Measurements from ENCODE around the gene BCL10. TPM values are rescaled to one million over a fixed set of nuclear protein-coding genes. Genes with fewer than 3 reads are reported as not detected.
A peak's percentile ranks its signal among the peaks of the same experiment; 100 is the strongest.
"Not testable (repeated sequence)": the region's sequence is repeated elsewhere in the genome, so short reads cannot be mapped to it uniquely, and the experiment has no call there.

BCL10 gene
- total RNA-seq, 2 donors from 2014 or later, result 49.8 to 51.9 TPM

DNA sequence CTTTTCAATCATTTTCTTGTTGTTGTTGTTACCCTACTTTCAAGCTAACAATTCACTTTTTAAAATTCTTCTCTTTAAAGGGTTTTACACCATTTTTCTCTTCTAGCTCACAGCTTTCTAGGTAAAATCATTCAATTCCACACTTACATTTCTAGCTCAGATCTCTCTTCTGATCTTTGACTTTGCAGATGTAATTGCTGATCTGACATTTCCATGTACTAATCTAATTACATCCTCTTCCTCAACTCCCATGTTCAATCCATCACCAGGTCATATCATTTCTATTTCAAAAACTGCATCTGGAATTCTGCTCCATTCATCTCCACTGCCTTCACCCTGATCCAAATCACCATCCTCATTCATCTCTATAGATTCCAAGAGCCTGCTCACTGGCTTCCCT, 3.0 kb downstream of the BCL10 start:
- Mint-ChIP-seq H3K27me3 (no peaks in the 10 kb centered on the region), H3K36me3 (ENCODE audit: low read depth) (peaks cover 7% of the 10 kb centered on the region), H3K4me3 (peak overlapping the region; percentile 53), H3K27ac (peak overlapping the region; percentile 82), H3K4me1 (peaks cover 50% of the 10 kb centered on the region)
- no peak for DNase-seq
- ATAC-seq, result no peak
- H3K9me3 ChIP-seq (ENCODE audit: control insufficient read depth, low read length, poor library complexity, severe bottlenecking), result no peaks in the 10 kb centered on the region

DNA sequence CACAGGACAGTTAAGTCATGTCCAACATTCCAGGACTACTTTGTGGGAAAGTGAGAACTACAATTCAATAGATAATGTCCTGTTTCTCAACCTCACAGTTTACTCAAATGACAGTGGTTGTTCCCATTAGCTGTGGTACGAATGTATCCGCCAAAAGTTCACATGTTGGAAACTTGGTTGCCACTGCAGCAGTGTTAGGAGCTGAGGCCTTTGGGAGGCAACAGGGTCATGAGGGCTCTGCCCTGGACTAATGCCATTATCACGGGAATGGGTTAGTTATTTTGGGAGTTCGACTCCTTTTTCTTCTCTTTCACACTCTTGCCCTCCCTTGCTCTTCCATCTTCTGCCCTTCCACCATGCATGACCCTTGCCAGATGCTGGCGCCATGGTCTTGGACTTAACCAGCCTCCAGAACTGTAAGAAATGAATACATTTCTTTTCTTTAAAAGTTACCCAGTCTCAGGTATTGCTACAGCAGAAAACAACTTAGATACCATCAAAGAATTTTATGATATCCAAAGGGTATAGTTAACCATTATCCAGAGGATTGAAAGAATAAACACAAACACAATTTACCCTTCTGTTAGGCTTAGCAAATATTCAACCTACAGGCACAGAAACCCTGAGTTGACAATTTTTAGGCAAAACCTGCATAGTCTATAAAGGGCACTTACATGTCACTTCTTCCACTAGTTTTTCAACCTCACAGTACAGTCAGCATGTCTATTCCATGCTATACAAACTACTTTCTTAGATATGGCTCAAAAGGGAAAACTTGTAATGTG, 7.4 kb downstream of the BCL10 start:
- DNase-seq, result no peak
- Mint-ChIP-seq H3K27ac (peak overlapping the region; percentile 24), H3K36me3 (ENCODE audit: low read depth) (peaks cover 7% of the 10 kb centered on the region), H3K4me3 (no peak overlapping the region), H3K4me1 (peaks cover 34% of the 10 kb centered on the region), H3K27me3 (no peaks in the 10 kb centered on the region)
- ATAC-seq, result no peak
- H3K9me3 ChIP-seq (ENCODE audit: control insufficient read depth, low read length, poor library complexity, severe bottlenecking), result no peaks in the 10 kb centered on the region

DNA sequence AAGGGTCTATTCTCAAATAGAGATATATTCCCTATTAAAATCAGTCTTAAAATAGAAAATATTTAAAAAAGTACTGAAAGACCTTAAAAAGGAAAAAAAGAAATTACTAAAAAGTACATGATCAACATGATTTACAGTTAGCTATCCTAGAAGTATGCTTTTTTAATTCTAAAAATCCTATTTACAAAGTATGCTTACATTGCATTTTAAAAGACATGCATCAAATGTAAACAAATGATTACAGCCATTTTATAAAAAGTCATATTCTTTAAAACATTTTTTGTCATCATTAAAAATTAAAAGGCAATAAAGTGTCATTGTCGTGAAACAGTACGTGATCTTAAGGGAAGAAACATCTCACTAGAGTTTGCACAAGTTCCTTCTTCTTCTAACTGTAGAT, 9.1 kb downstream of the BCL10 start:
- Mint-ChIP-seq H3K4me1 (peaks cover 20% of the 10 kb centered on the region), H3K4me3 (no peak overlapping the region), H3K36me3 (ENCODE audit: low read depth) (peaks cover 2% of the 10 kb centered on the region), H3K27ac (no peak overlapping the region), H3K27me3 (no peaks in the 10 kb centered on the region)
- no peak for ATAC-seq
- no peaks in the 10 kb centered on the region for H3K9me3 ChIP-seq (ENCODE audit: control insufficient read depth, low read length, poor library complexity, severe bottlenecking)
- no peak for DNase-seq

DNA sequence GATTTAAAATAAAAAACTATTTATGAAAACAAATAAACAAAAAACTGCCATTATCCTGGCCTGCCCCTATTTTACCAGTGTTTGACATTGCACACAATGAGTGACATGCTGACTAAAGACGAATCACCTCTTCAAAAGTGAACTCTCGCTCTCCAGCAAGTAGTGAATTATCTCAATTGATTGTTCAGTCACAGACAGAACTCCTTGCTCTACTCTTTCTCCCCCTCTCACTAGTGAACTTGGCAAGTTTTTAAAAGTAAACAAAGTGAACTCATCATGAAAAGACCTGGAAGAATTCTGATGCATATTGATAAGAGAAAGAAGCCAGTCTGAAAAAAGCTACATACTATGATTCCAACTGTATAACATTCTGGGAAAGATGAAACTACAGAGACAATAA, 12.3 kb downstream of the BCL10 start:
- H3K9me3 ChIP-seq (ENCODE audit: control insufficient read depth, low read length, poor library complexity, severe bottlenecking), result no peaks in the 10 kb centered on the region
- Mint-ChIP-seq H3K4me3 (no peak overlapping the region), H3K27me3 (no peaks in the 10 kb centered on the region), H3K36me3 (ENCODE audit: low read depth) (peaks cover 2% of the 10 kb centered on the region), H3K4me1 (peaks cover 15% of the 10 kb centered on the region), H3K27ac (peak overlapping the region; percentile 41)
- ATAC-seq, result no peak
- no peak for DNase-seq

DNA sequence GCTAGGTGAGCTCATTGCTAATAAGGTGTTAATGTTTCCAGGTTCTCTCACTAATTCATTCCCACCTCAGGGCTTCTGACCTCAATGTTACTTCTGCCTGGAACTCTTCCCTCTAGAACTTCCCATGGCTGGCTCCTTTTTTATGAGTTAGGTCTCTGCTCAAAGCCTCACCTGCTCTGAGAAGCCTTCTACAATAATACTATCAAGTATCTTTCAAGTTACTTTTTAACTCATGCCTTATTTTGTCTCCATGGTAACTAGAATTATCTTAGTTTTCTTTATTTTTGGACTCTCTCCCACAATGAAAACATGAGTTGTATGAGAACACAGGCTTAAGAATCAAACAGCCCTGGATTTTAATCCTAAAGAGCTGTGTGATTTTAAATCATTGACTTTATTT, 13.4 kb downstream of the BCL10 start:
- H3K9me3 ChIP-seq (ENCODE audit: control insufficient read depth, low read length, poor library complexity, severe bottlenecking), result no peaks in the 10 kb centered on the region
- DNase-seq (no peak), ATAC-seq (no peak)
- no peaks in the 10 kb centered on the region for H3K27me3 Mint-ChIP-seq
- H3K36me3 Mint-ChIP-seq (ENCODE audit: low read depth), result peaks cover 3% of the 10 kb centered on the region
- H3K27ac Mint-ChIP-seq, result peak overlapping the region; percentile 59
- H3K4me1 Mint-ChIP-seq, result peaks cover 19% of the 10 kb centered on the region
- H3K4me3 Mint-ChIP-seq, result no peak overlapping the region

DNA sequence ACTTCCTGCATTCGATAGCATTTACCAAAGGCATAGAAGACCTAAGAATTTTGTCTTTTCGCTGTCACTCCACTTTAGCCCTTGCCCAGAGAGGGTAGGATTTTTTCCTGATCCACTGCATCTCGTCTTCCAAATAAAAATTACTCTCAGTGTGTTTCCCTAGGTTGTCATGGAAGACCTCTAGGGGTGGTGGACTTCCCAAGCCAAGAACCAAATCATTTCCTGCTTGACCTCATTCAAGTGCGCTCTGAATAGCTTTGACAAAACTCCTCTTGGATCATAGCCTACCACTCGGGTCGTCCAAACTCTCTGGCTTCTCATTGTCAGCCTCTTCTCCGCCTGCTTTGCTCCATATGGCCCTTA, 16.5 kb downstream of the BCL10 start:
- no peaks in the 10 kb centered on the region for H3K27me3 Mint-ChIP-seq
- H3K27ac Mint-ChIP-seq, result peak overlapping the region; percentile 93
- no peak for ATAC-seq
- peak overlapping the region; percentile 95 for H3K4me3 Mint-ChIP-seq
- H3K4me1 Mint-ChIP-seq, result peaks cover 27% of the 10 kb centered on the region
- DNase-seq, result no peak
- H3K9me3 ChIP-seq (ENCODE audit: control insufficient read depth, low read length, poor library complexity, severe bottlenecking), result no peaks in the 10 kb centered on the region
- H3K36me3 Mint-ChIP-seq (ENCODE audit: low read depth), result peaks cover 8% of the 10 kb centered on the region

DNA sequence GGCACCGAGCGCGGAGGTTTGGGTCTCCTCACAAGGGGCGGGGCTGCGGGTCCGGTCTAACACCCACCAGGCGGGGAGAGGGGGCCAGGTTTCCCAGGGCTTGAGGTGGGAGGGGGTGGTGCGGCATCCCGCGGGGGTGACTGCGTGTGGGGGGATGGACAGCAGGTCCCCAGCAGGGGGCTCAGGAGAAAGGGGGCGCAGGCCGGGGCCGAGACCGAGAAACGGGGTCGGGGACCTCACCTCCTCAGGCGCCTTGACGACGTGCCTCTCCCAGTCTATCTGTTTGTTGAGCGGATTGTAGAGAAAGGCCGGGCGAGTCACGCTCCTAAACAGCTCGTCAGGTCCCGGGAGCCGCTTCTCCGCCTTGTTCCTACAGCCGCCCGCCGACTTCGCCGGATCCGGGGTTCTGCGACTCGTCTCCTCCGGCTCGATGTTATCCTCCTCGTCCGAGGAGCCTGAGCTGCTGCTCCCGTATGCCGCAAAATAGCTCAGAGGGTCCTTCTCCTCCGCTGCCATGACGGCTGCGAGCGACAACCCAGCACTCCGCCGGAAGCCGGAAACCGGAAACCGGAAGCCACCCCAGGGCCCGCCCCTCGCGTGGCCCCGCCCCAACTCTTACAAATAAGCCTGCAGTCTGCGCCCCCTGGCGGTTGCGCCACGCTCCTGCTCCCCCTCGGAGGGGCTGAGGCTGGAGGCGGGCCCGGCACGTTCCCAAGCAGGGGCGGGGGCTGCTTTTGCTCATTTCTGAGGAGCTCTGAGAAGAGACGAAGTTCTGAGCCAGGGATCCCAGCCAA, 17.1 kb downstream of the BCL10 start, which contains the start of gene C1orf52:
TSS of gene C1orf52 (minus strand) at position 545 of the 794 bp plus-strand sequence. CDS start at position 516, 29 bp downstream.
- peak within 1 kb of the TSS; percentile 95 for H3K4me3 Mint-ChIP-seq

DNA sequence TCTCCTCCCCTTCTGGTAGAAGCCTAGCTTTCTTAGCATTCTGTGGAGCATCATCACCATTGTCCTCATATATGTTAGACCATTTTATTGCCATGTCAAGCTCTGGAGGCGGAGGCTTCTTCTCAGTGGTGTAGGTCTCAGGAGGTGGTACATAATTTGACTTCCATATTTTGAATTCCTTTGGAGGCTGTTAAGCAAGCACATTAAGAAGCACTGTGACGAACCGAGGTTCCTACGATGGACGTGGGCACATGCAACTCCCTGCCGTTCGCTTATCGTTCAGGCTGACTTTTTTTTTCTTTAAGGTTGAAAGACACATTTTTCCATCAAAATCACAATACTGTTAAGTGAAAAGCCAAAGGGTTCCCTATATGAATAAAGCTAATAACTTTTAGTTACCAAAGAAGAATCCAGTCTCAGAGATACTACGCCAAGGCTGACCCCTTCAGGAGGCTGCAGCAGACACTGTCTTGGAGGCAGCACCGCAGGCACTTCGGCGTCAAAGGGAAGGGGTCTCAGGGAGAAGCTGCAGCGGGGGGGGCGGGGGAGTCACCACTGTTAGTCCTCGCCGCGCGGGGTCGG, 17.8 kb downstream of the BCL10 start:
- H3K9me3 ChIP-seq (ENCODE audit: control insufficient read depth, low read length, poor library complexity, severe bottlenecking), result no peaks in the 10 kb centered on the region
- H3K27me3 Mint-ChIP-seq, result no peaks in the 10 kb centered on the region
- H3K4me3 Mint-ChIP-seq, result peak overlapping the region; percentile 95
- H3K36me3 Mint-ChIP-seq (ENCODE audit: low read depth), result peaks cover 8% of the 10 kb centered on the region
- ATAC-seq (no peak), DNase-seq (no peak)
- peak overlapping the region; percentile 93 for H3K27ac Mint-ChIP-seq
- peaks cover 26% of the 10 kb centered on the region for H3K4me1 Mint-ChIP-seq

More for the DNA sequence above, 17.1 kb downstream of the BCL10 start, which contains the start of gene C1orf52:
- Mint-ChIP-seq H3K27me3 (no peaks in the 10 kb centered on the region), H3K27ac (peak within 1 kb of the TSS; percentile 93), H3K4me1 (peaks cover 27% of the 10 kb centered on the region), H3K36me3 (ENCODE audit: low read depth) (peaks cover 8% of the 10 kb centered on the region)
- no peaks in the 10 kb centered on the region for H3K9me3 ChIP-seq (ENCODE audit: control insufficient read depth, low read length, poor library complexity, severe bottlenecking)
- DNase-seq (peak; percentile 93 to 99 (median 98)), ATAC-seq (peak; percentile 97)

DNA sequence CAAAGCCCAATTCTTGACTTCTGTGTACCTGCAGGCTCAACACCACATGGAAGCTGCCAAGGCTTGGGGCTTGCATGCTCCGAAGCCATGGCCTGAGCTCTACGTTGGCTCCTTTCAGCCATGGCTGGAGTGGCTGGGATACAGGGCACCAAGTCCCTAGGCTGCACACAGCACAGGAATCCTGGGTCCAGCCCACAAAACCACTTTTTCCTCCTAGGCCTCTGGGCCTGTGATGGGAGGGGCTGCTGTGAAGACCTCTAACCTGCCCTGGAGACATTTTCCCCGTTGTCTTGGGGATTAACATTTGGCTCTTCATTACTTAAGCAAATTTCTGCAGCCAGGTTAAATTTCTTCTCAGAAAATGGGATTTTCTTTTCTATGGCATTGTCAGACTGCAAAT, 27.4 kb downstream of the BCL10 start:
- ATAC-seq; DNase-seq; H3K9me3 ChIP-seq (ENCODE audit: control insufficient read depth, low read length, poor library complexity, severe bottlenecking); H3K4me3 Mint-ChIP-seq; H3K36me3 Mint-ChIP-seq (ENCODE audit: low read depth); H3K4me1 Mint-ChIP-seq; H3K27me3 Mint-ChIP-seq; H3K27ac Mint-ChIP-seq: not testable (repeated sequence)

DNA sequence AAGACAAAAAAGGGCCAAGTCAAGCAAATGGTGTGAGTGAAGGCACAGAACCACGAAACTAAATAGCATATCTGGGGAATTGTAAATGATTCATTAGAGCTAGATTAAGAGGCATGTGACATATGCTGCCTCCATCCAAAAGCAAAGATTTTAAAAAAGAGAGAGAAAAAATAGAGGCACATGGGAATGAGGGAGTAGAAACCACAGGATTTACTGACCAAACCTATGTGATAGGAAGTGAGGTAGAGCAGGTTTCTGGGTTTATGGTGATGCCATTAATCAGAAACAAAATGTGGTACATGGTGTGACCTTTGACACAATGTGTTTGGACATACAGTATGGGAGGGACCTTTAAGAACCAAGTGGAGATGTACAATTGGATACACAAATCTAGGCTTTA, 30.5 kb downstream of the BCL10 start:
- no peaks in the 10 kb centered on the region for H3K27me3 Mint-ChIP-seq
- H3K27ac Mint-ChIP-seq, result no peak overlapping the region
- H3K9me3 ChIP-seq (ENCODE audit: control insufficient read depth, low read length, poor library complexity, severe bottlenecking), result no peaks in the 10 kb centered on the region
- H3K36me3 Mint-ChIP-seq (ENCODE audit: low read depth), result peaks cover 6% of the 10 kb centered on the region
- ATAC-seq (no peak), DNase-seq (no peak)
- peaks cover 6% of the 10 kb centered on the region for H3K4me1 Mint-ChIP-seq
- H3K4me3 Mint-ChIP-seq, result no peak overlapping the region

DNA sequence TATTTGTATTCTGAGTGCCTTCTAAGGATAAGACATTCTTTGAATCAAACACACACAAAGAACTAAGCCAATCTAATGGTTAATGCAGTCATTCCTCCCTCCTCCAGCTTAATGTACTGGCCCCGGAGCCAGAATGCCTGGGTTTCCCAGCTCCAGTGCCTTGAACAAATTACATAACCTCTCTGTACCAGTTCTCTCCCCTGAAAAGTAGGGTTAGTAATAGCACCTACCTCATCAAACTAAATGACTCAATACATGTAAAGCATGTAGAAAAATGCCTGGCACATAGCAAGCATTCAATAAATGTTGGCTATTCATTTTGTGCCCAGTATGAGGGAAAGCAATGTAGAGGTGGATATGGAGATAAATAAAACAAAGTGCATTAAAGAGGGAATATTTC, 31.0 kb downstream of the BCL10 start:
- no peaks in the 10 kb centered on the region for H3K9me3 ChIP-seq (ENCODE audit: control insufficient read depth, low read length, poor library complexity, severe bottlenecking)
- H3K4me1 Mint-ChIP-seq, result peaks cover 8% of the 10 kb centered on the region
- peaks cover 4% of the 10 kb centered on the region for H3K36me3 Mint-ChIP-seq (ENCODE audit: low read depth)
- no peak overlapping the region for H3K27ac Mint-ChIP-seq
- no peak for DNase-seq
- H3K27me3 Mint-ChIP-seq, result no peaks in the 10 kb centered on the region
- no peak for ATAC-seq
- H3K4me3 Mint-ChIP-seq, result no peak overlapping the region

DNA sequence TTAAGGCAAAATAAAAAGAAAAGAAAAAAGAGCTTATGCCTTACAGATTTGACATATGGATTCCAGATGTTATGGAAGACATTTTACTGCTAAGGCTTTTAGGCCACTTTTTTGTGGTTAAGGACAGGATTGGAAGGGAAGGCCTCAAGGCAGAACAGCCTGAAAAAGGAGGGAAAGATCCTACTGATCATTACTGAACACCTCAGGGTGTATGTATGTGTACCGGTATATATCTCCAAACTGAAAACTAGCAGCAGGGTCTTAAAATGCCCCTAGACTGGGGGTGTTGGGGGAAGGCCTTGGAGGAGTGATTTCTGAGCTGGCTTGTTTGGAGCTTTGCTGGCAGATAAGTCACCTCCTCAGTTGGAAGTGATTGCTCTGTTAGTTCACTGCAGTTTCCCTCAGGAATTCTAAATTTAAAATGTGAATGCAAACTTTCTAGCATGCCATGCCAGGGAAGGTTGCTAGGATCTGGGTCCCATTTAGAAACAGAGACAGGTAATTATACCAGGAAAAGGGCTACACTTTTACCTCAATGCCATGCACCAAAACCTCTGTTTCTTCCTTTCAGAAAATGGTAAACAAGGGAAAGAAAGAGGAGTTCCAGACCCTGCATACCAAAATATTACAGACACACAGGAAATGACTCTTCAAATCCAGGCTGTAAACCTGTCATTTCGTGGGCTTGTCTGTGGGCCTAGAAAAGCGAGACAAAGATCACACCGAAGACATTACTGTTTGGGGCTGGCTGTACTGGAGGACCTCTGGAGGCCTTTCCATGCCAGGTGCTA, 32.0 kb downstream of the BCL10 start:
- Mint-ChIP-seq H3K27me3 (no peaks in the 10 kb centered on the region), H3K36me3 (ENCODE audit: low read depth) (no peaks in the 10 kb centered on the region), H3K27ac (no peak overlapping the region), H3K4me1 (peaks cover 8% of the 10 kb centered on the region), H3K4me3 (no peak overlapping the region)
- ATAC-seq, result no peak
- DNase-seq, result no peak
- H3K9me3 ChIP-seq (ENCODE audit: control insufficient read depth, low read length, poor library complexity, severe bottlenecking), result no peaks in the 10 kb centered on the region

DNA sequence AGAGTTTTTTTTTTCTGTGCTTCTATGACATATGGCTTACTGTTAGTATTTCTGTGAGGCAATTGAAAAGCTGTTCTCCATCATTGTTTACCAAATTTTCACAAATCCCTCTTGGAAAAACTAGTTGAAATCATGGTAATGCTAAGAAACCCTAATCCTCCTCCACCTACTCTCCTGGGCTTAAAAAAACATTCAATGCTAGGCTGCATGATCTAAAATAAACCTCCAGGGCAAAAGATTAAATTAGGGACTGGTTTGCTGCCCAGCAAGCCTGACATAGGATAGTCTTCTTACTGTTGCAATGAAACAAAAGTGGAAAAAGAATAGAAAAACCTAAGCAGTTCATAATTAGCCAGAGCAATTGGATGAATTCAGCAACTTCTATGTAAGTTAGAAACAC, 33.1 kb downstream of the BCL10 start:
- Mint-ChIP-seq H3K27me3 (no peaks in the 10 kb centered on the region), H3K4me3 (no peak overlapping the region), H3K27ac (no peak overlapping the region), H3K36me3 (ENCODE audit: low read depth) (no peaks in the 10 kb centered on the region), H3K4me1 (peaks cover 8% of the 10 kb centered on the region)
- no peaks in the 10 kb centered on the region for H3K9me3 ChIP-seq (ENCODE audit: control insufficient read depth, low read length, poor library complexity, severe bottlenecking)
- DNase-seq, result no peak
- ATAC-seq, result no peak

Measured in T-helper 17 cell (primary cell).